Progenitor cell of endocrine pancreas (in vitro differentiated cells): ENCODE data around the gene PHYKPL. TPM values are rescaled to one million over a fixed set of nuclear protein-coding genes. Genes with fewer than 3 reads are reported as not detected.
A peak's percentile ranks its signal among the peaks of the same experiment; 100 is the strongest.
"Not testable (repeated sequence)": the region's sequence is repeated elsewhere in the genome, so short reads cannot be mapped to it uniquely, and the experiment has no call there.

Experiments used
- DNase-seq: peaks from one replicate; pipeline ENCODE4 v3.0.0; 2021; ENCODE audit warnings: low spot score; ENCODE audit not compliant: unreplicated experiment
- H3K27ac Mint-ChIP-seq: 2 replicates; pipeline ENCODE4 v1.8.0; 2021; ENCODE audit warnings: mild to moderate bottlenecking, moderate library complexity, mixed read lengths
- H3K27me3 Mint-ChIP-seq: 2 replicates; pipeline ENCODE4 v1.8.0; 2021; ENCODE audit warnings: mixed read lengths
- H3K36me3 Mint-ChIP-seq: 2 replicates; pipeline ENCODE4 v1.8.0; 2022; ENCODE audit warnings: mixed read lengths; ENCODE audit not compliant: insufficient read depth
- H3K4me1 Mint-ChIP-seq: 2 replicates; pipeline ENCODE4 v1.8.0; 2021; ENCODE audit warnings: low read depth, mixed read lengths
- H3K4me3 Mint-ChIP-seq: 2 replicates; pipeline ENCODE4 v1.8.0; 2021; ENCODE audit warnings: low read depth, mild to moderate bottlenecking, moderate library complexity, mixed read lengths
- H3K9me3 Mint-ChIP-seq: 2 replicates; pipeline ENCODE4 v1.8.0; 2021; ENCODE audit warnings: low read depth, mixed read lengths
- CTCF ChIP-seq: fragments of 200-600 bp; sonication (generic); IDR thresholded peaks from one replicate; pipeline ENCODE4 v1.5.0; 2021; ENCODE audit warnings: antibody characterized with exemption, mild to moderate bottlenecking; ENCODE audit not compliant: unreplicated experiment
- total RNA-seq: library from RNA; stranded (reverse); gene quantifications from 2 replicates; pipeline ENCODE4 v1.2.1, GENCODE V29; 2021

Gene PHYKPL
- total RNA-seq, 1 donor from 2014 or later = 113 TPM

GRCh38 chr5:178229861-178230260, 2.7 kb downstream of the PHYKPL start:
- no peak overlapping the region for H3K4me3 Mint-ChIP-seq
- peaks cover 32% of the 10 kb centered on the region for H3K36me3 Mint-ChIP-seq
- DNase-seq = no peak
- no peak overlapping the region for H3K27ac Mint-ChIP-seq
- TF ChIP-seq CTCF = no peak
- H3K9me3 Mint-ChIP-seq = no peaks in the 10 kb centered on the region
- H3K4me1 Mint-ChIP-seq = peaks cover 13% of the 10 kb centered on the region
- H3K27me3 Mint-ChIP-seq = no peaks in the 10 kb centered on the region

GRCh38 chr5:178229111-178229510, 3.5 kb downstream of the PHYKPL start:
- H3K27me3 Mint-ChIP-seq, H3K4me3 Mint-ChIP-seq, DNase-seq, H3K9me3 Mint-ChIP-seq: not testable (repeated sequence)
- Mint-ChIP-seq H3K36me3 (peaks cover 33% of the 10 kb centered on the region), H3K27ac (peak overlapping the region; percentile 75), H3K4me1 (peaks cover 13% of the 10 kb centered on the region)

GRCh38 chr5:178228609-178229008, 4.0 kb downstream of the PHYKPL start:
- Mint-ChIP-seq H3K4me1 (peaks cover 13% of the 10 kb centered on the region), H3K27ac (no peak overlapping the region), H3K4me3 (no peak overlapping the region), H3K9me3 (no peaks in the 10 kb centered on the region), H3K27me3 (no peaks in the 10 kb centered on the region), H3K36me3 (peaks cover 33% of the 10 kb centered on the region)
- no peak for TF ChIP-seq CTCF
- no peak for DNase-seq

GRCh38 chr5:178227929-178228328, 4.7 kb downstream of the PHYKPL start:
- Mint-ChIP-seq H3K4me3 (no peak overlapping the region), H3K27ac (no peak overlapping the region), H3K4me1 (peaks cover 13% of the 10 kb centered on the region), H3K9me3 (no peaks in the 10 kb centered on the region), H3K36me3 (peaks cover 35% of the 10 kb centered on the region), H3K27me3 (no peaks in the 10 kb centered on the region)
- no peak for TF ChIP-seq CTCF
- no peak for DNase-seq

- H3K9me3 Mint-ChIP-seq = no peaks in the 10 kb centered on the region
- no peak for DNase-seq
- H3K4me1 Mint-ChIP-seq = peaks cover 13% of the 10 kb centered on the region
- TF ChIP-seq CTCF = no peak
- H3K4me3 Mint-ChIP-seq = no peak overlapping the region
- H3K36me3 Mint-ChIP-seq = peaks cover 35% of the 10 kb centered on the region
- no peaks in the 10 kb centered on the region for H3K27me3 Mint-ChIP-seq
- H3K27ac Mint-ChIP-seq = no peak overlapping the region
Observed at GRCh38 chr5:178227138-178227659, 5.4 kb downstream of the PHYKPL start.

- Mint-ChIP-seq H3K9me3 (no peaks in the 10 kb centered on the region), H3K27ac (no peak overlapping the region), H3K36me3 (peaks cover 42% of the 10 kb centered on the region), H3K27me3 (no peaks in the 10 kb centered on the region), H3K4me3 (no peak overlapping the region), H3K4me1 (no peaks in the 10 kb centered on the region)
- TF ChIP-seq CTCF = no peak
- no peak for DNase-seq
Observed at GRCh38 chr5:178225174-178225573, 7.4 kb downstream of the PHYKPL start.
